WERI-Rb-1 (cell line): ENCODE measurements around the gene LGALS1.

Experiments
- DNase-seq: peaks from one replicate; pipeline ENCODE4 v3.0.0-alpha.2; 2020
- H3K27ac ChIP-seq: fragments of 250-450 bp; sonication (Bioruptor Pico); 2 replicates; pipeline ENCODE4 v1.5.1; 2020; ENCODE audit warnings: mild to moderate bottlenecking, moderate library complexity
- H3K27me3 ChIP-seq: fragments of 250-450 bp; sonication (Bioruptor Pico); 2 replicates; pipeline ENCODE4 v1.5.1; 2021; ENCODE audit warnings: mild to moderate bottlenecking, low read depth, moderate library complexity; ENCODE audit not compliant: insufficient read depth, severe bottlenecking
- H3K36me3 ChIP-seq: fragments of 250-450 bp; sonication (Bioruptor Pico); 2 replicates; pipeline ENCODE4 v1.5.1; 2020; ENCODE audit warnings: mild to moderate bottlenecking, moderate library complexity
- H3K4me3 ChIP-seq: 2 replicates; pipeline ENCODE4 v1.5.1; 2011; ENCODE audit warnings: low read depth, mild to moderate bottlenecking, control low read depth, low read length
- H3K9me3 ChIP-seq: fragments of 250-450 bp; sonication (Bioruptor Pico); 2 replicates; pipeline ENCODE4 v1.5.1; 2021; ENCODE audit warnings: mild to moderate bottlenecking, moderate library complexity; ENCODE audit not compliant: severe bottlenecking
- CTCF ChIP-seq: IDR thresholded peaks from 2 replicates; pipeline ENCODE4 v1.5.1; 2011; ENCODE audit warnings: low read depth, mild to moderate bottlenecking, control low read depth, inconsistent platforms, low read length

Gene LGALS1

GRCh38 chr22:37696657-37697537 is 21.5 kb downstream of the LGALS1 start, which contains the start of gene TRIOBP:
Gene TRIOBP, plus strand, starts transcription at chr22:37697048. Its CDS starts 4,318 bp downstream, at chr22:37701366.
- Histone ChIP-seq H3K27ac (no peak within 1 kb of the TSS), H3K9me3 (no peaks in the 10 kb centered on the region), H3K4me3 (no peak within 1 kb of the TSS; the same call in 1 of the 2 replicates), H3K27me3 (no peaks in the 10 kb centered on the region), H3K36me3 (peaks cover 13% of the 10 kb centered on the region)
- peak; percentile 97 for DNase-seq
- TF ChIP-seq CTCF, result peak; percentile 77

- no peaks in the 10 kb centered on the region for H3K9me3 ChIP-seq
- H3K4me3 ChIP-seq, result no peak overlapping the region
- H3K27ac ChIP-seq, result no peak overlapping the region
- no peaks in the 10 kb centered on the region for H3K27me3 ChIP-seq
- peaks cover 12% of the 10 kb centered on the region for H3K36me3 ChIP-seq
- no peak for DNase-seq
- no peak for TF ChIP-seq CTCF
Measured at GRCh38 chr22:37697538-37697835, 22.1 kb downstream of the LGALS1 start.

- no peak overlapping the region for H3K27ac ChIP-seq
- H3K4me3 ChIP-seq, result no peak overlapping the region
- DNase-seq, result no peak
- H3K9me3 ChIP-seq, result no peaks in the 10 kb centered on the region
- H3K27me3 ChIP-seq, result no peaks in the 10 kb centered on the region
- no peak for TF ChIP-seq CTCF
- no peaks in the 10 kb centered on the region for H3K36me3 ChIP-seq
Measured at GRCh38 chr22:37701141-37701786, 25.8 kb downstream of the LGALS1 start.

GRCh38 chr22:37703906-37704305 is 28.5 kb downstream of the LGALS1 start:
- no peak for DNase-seq
- no peak for TF ChIP-seq CTCF
- H3K27me3 ChIP-seq, result no peaks in the 10 kb centered on the region
- no peak overlapping the region for H3K27ac ChIP-seq
- no peaks in the 10 kb centered on the region for H3K36me3 ChIP-seq
- H3K9me3 ChIP-seq, result no peaks in the 10 kb centered on the region
- no peak overlapping the region for H3K4me3 ChIP-seq

GRCh38 chr22:37704645-37705044 is 29.2 kb downstream of the LGALS1 start:
- Histone ChIP-seq H3K36me3 (no peaks in the 10 kb centered on the region), H3K9me3 (no peaks in the 10 kb centered on the region), H3K4me3 (no peak overlapping the region), H3K27me3 (no peaks in the 10 kb centered on the region), H3K27ac (no peak overlapping the region)
- DNase-seq, result no peak
- no peak for TF ChIP-seq CTCF
